LNCaP clone FGC (cell line): Measurements from ENCODE around the gene IHH.

ENCODE experiments used
- DNase-seq: peaks from one replicate; pipeline ENCODE4 v3.0.0-alpha.2; 2011; ENCODE audit warnings: low read depth
- H3K4me3 ChIP-seq: 2 replicates; pipeline ENCODE4 v1.5.1; 2011; ENCODE audit warnings: mild to moderate bottlenecking, low read depth, low read length, control low read depth
- CTCF ChIP-seq: IDR thresholded peaks from 2 replicates; pipeline ENCODE4 v1.5.1; 2012; ENCODE audit warnings: mild to moderate bottlenecking; ENCODE audit not compliant: control insufficient read depth, insufficient read depth; ENCODE audit errors: extremely low read depth

The IHH gene

GRCh38 chr2:219095406-219095935, 34.8 kb upstream of the IHH start:
- TF ChIP-seq CTCF: no peak
- no peak overlapping the region for H3K4me3 ChIP-seq
- DNase-seq: no peak

- no peak overlapping the region for H3K4me3 ChIP-seq
- no peak for TF ChIP-seq CTCF
- no peak for DNase-seq
Observed at GRCh38 chr2:219094171-219094570, 33.5 kb upstream of the IHH start.

GRCh38 chr2:219090436-219091299, 29.9 kb upstream of the IHH start:
- no peak overlapping the region for H3K4me3 ChIP-seq
- no peak for TF ChIP-seq CTCF
- DNase-seq: no peak

- no peak overlapping the region for H3K4me3 ChIP-seq
- DNase-seq: no peak
- TF ChIP-seq CTCF: no peak
Observed at GRCh38 chr2:219089330-219089729, 28.6 kb upstream of the IHH start.

- DNase-seq: no peak
- H3K4me3 ChIP-seq: no peak overlapping the region
- TF ChIP-seq CTCF: no peak
Observed at GRCh38 chr2:219087848-219088247, 27.1 kb upstream of the IHH start.

- TF ChIP-seq CTCF: no peak
- H3K4me3 ChIP-seq: no peak overlapping the region
- DNase-seq: no peak
Observed at GRCh38 chr2:219087361-219087760, 26.6 kb upstream of the IHH start.
